PC-9 (cell line): Measurements from ENCODE around the gene NCS1.

ENCODE experiments used
- EZH2 ChIP-seq: fragments of 200-600 bp; sonication (generic); IDR thresholded peaks from 2 replicates; pipeline ENCODE4 v1.8.0; 2017; ENCODE audit warnings: antibody characterized with exemption, low read depth
- TF ChIP-seq, protein P1 (sequence below): fragments of 200-600 bp; sonication (generic); conservative IDR thresholded peaks from 2 replicates; pipeline ENCODE4 v1.6.1; 2017; ENCODE audit warnings: mixed run types, antibody characterized with exemption, mild to moderate bottlenecking, moderate library complexity

DNA sequence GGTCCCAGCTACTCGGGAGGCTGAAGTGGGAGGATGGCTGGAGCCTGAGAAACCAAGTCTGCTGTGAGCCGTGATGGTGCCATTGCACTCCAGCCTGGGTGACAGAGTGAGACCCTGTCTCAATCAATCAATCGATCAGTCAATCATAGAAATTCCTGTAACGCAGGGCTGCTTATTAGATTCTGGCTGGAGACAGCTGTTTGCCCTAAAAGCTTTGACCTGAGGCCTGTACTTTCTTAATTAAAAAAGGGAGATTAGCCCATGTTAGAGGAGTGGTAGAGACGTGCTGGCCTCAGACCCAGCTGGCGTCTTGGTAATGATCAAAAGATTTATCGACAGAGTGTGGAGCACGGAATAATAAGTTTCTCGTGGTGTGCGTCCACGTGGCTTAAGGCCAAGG is 52.9 kb downstream of the NCS1 start:
- TF ChIP-seq, protein P1, sequence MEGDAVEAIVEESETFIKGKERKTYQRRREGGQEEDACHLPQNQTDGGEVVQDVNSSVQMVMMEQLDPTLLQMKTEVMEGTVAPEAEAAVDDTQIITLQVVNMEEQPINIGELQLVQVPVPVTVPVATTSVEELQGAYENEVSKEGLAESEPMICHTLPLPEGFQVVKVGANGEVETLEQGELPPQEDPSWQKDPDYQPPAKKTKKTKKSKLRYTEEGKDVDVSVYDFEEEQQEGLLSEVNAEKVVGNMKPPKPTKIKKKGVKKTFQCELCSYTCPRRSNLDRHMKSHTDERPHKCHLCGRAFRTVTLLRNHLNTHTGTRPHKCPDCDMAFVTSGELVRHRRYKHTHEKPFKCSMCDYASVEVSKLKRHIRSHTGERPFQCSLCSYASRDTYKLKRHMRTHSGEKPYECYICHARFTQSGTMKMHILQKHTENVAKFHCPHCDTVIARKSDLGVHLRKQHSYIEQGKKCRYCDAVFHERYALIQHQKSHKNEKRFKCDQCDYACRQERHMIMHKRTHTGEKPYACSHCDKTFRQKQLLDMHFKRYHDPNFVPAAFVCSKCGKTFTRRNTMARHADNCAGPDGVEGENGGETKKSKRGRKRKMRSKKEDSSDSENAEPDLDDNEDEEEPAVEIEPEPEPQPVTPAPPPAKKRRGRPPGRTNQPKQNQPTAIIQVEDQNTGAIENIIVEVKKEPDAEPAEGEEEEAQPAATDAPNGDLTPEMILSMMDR, result no peak
- no peak for TF ChIP-seq EZH2
